ENCODE results near the gene DSP. TPM values are rescaled to one million over a fixed set of nuclear protein-coding genes. Genes with fewer than 3 reads are reported as not detected.

Gene DSP
- total RNA-seq, 1 experiment from 2014 or later, result 20.1 TPM

- DNase-seq (ENCODE audit: low read depth, low spot score) (no peak), ATAC-seq (no peak)
- Histone ChIP-seq H3K9me3 (ENCODE audit: control insufficient read depth, insufficient read depth, low read depth, low read length) (no peaks in the 10 kb centered on the region), H3K4me1 (ENCODE audit: control insufficient read depth, insufficient read depth, low read length) (no peaks in the 10 kb centered on the region), H3K36me3 (ENCODE audit: control insufficient read depth, insufficient read depth, low read length) (no peaks in the 10 kb centered on the region), H3K27me3 (ENCODE audit: control insufficient read depth, insufficient read depth, low read length) (no peaks in the 10 kb centered on the region), H3K27ac (ENCODE audit: low read length) (no peak overlapping the region), H3K4me3 (ENCODE audit: low read depth in 2 of 2, low read length in 2 of 2) (no peak overlapping the region)
- POLR2A ChIA-PET, result no interaction called here
- CTCF ChIA-PET, result no interaction called here
- intact Hi-C loops (cut with micrococcal nuclease; ENCODE audit: unreplicated experiment), result no loop called here
- no peak for TF ChIP-seq CTCF (IDR thresholded peaks at IDR 0.05)
- TF ChIP-seq REST (IDR thresholded peaks at IDR 0.05; ENCODE audit: insufficient read depth in 1 of 2, low read depth in 2 of 2, low read length in 1 of 2), result no peak
- no peak for TF ChIP-seq SIN3A (IDR thresholded peaks at IDR 0.05; ENCODE audit: borderline replicate concordance, insufficient read depth, low read depth, low read length)
- TF ChIP-seq POLR2AphosphoS5 (IDR thresholded peaks at IDR 0.05; ENCODE audit: low read depth, low read length), result no peak
- no peak for TF ChIP-seq TCF7L2 (IDR thresholded peaks at IDR 0.05; ENCODE audit: low read depth, low read length)
- in situ Hi-C loops (cut with HindIII; ENCODE audit: low pct_unique_long_range_greater_than_20kb, low sequenced_read_pairs), result no loop called here
- no TSS peak for BruUV-seq (replicated peaks)
These were observed 87.4 kb downstream of the DSP start for GRCh38 chr6:7628909-7629308.

- ChIA-PET CTCF (no interaction called here), POLR2A (no interaction called here)
- Histone ChIP-seq H3K4me3 (ENCODE audit: low read depth in 2 of 2, low read length in 2 of 2) (no peak overlapping the region), H3K36me3 (ENCODE audit: control insufficient read depth, insufficient read depth, low read length) (no peaks in the 10 kb centered on the region), H3K9me3 (ENCODE audit: control insufficient read depth, insufficient read depth, low read depth, low read length) (no peaks in the 10 kb centered on the region), H3K27ac (ENCODE audit: low read length) (no peak overlapping the region), H3K4me1 (ENCODE audit: control insufficient read depth, insufficient read depth, low read length) (no peaks in the 10 kb centered on the region), H3K27me3 (ENCODE audit: control insufficient read depth, insufficient read depth, low read length) (no peaks in the 10 kb centered on the region)
- TF ChIP-seq REST (IDR thresholded peaks at IDR 0.05; ENCODE audit: insufficient read depth in 1 of 2, low read depth in 2 of 2, low read length in 1 of 2) (no peak), TCF7L2 (IDR thresholded peaks at IDR 0.05; ENCODE audit: low read depth, low read length) (no peak), CTCF (IDR thresholded peaks at IDR 0.05) (no peak), SIN3A (IDR thresholded peaks at IDR 0.05; ENCODE audit: borderline replicate concordance, insufficient read depth, low read depth, low read length) (no peak), POLR2AphosphoS5 (IDR thresholded peaks at IDR 0.05; ENCODE audit: low read depth, low read length) (no peak)
- no peak for DNase-seq (ENCODE audit: low read depth, low spot score)
- intact Hi-C loops (cut with micrococcal nuclease; ENCODE audit: unreplicated experiment), result no loop called here
- BruUV-seq (replicated peaks), result no TSS peak
- in situ Hi-C loops (cut with HindIII; ENCODE audit: low pct_unique_long_range_greater_than_20kb, low sequenced_read_pairs), result no loop called here
- no peak for ATAC-seq
These were observed 87.8 kb downstream of the DSP start for GRCh38 chr6:7629321-7629720.

Measured in Panc1 (cell line).